Measurements from ENCODE around the gene JAKMIP3.

Gene JAKMIP3

DNA sequence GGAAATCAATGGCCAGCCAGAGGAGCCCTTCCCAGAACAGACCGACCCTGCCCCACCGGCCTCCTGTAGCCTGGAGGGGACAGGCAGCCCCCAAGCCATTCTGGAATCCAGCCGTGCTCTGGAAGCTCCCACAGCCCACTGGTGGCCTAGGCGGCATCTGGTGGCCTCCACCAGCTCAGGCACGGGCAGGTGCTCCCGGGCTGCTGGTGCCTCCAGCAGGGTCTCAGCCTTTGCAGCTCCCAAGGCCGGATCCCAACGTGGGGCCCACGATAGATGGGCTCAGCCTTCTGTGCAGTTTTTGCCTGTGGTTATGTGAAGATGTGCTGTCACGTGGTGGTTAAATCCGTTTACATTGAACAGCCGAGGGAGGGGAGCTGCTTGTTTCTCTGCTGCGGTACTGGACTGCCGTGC is 44.4 kb downstream of the JAKMIP3 start:
- Histone ChIP-seq H3K4me1 (ENCODE audit: control insufficient read depth in 2 of 2, insufficient read depth in 2 of 2, low read length in 2 of 2) (no peaks in the 10 kb centered on the region), H3K36me3 (ENCODE audit: control insufficient read depth in 2 of 2, insufficient read depth in 2 of 2, low read length in 2 of 2) (no peaks in the 10 kb centered on the region), H3K4me3 (ENCODE audit: low read length in 2 of 2) (no peak overlapping the region), H3K27me3 (ENCODE audit: control insufficient read depth in 2 of 2, insufficient read depth in 2 of 2, low read length in 2 of 2) (peaks cover 0 to 2% of the 10 kb centered on the region in 2 donors), H3K9ac (ENCODE audit: low read depth in 1 of 2, low read length in 2 of 2) (no peak overlapping the region), H3K9me3 (ENCODE audit: control insufficient read depth in 2 of 2, low read length in 2 of 2) (no peaks in the 10 kb centered on the region), H3K27ac (ENCODE audit: low read depth in 2 of 2, low read length in 2 of 2) (no peak overlapping the region)

DNA sequence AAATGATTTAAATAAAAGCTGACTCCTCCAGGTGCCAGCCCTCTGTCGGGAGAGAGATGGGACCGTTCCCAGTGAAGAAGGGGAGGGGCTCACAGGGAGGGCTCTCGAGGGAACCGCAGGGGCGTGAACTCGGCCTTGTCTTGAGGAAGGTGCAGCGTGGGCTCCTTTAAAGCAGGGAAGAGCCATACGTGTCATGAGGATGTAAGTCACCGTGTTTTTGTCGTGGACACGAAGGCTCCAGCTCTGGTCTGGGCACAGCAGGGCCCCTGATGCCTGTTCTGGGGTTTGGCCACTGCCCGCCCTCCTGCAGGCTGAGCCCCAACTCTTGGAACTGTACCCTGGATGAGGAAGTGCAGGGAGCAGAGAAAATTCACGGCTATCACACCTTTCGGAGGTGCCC is 45.0 kb downstream of the JAKMIP3 start:
- Histone ChIP-seq H3K27ac (ENCODE audit: low read depth in 2 of 2, low read length in 2 of 2) (no peak overlapping the region), H3K9ac (ENCODE audit: low read depth in 1 of 2, low read length in 2 of 2) (no peak overlapping the region), H3K36me3 (ENCODE audit: control insufficient read depth in 2 of 2, insufficient read depth in 2 of 2, low read length in 2 of 2) (no peaks in the 10 kb centered on the region), H3K9me3 (ENCODE audit: control insufficient read depth in 2 of 2, low read length in 2 of 2) (no peaks in the 10 kb centered on the region), H3K27me3 (ENCODE audit: control insufficient read depth in 2 of 2, insufficient read depth in 2 of 2, low read length in 2 of 2) (peaks cover 0 to 2% of the 10 kb centered on the region in 2 donors), H3K4me1 (ENCODE audit: control insufficient read depth in 2 of 2, insufficient read depth in 2 of 2, low read length in 2 of 2) (no peaks in the 10 kb centered on the region), H3K4me3 (ENCODE audit: low read length in 2 of 2) (no peak overlapping the region)

DNA sequence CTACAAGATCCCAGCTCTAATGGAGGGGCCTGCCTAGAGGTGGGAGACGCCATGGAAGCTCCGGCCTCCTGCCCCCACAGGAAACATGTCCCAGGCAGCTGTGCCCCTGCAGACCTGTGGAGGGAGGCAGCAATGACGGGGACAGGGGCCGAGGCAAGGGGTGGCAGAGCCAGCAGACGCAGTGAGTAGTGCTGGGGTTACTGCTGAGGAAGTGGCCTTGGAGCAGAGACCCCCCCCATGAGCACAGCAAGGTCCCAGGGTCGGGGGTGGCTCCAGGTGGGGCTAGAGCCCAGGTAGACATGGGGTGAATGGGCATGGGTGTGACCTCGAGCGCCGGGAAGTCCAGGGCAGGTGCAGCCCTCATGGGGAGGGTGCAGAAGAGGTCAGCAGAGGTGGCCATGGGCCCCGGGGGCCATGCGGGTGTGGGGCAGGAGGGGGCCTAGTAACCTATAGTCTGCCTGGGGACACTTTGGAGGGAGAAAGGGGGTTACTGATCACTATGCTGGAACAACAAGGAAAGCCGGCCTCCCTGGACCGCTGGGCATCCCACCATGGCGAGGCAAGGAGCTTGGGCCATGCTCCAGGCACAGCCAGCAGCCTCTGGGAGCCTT is 45.5 kb downstream of the JAKMIP3 start:
- Histone ChIP-seq H3K4me3 (ENCODE audit: low read length in 2 of 2) (no peak overlapping the region), H3K9me3 (ENCODE audit: control insufficient read depth in 2 of 2, low read length in 2 of 2) (no peaks in the 10 kb centered on the region), H3K4me1 (ENCODE audit: control insufficient read depth in 2 of 2, insufficient read depth in 2 of 2, low read length in 2 of 2) (no peaks in the 10 kb centered on the region), H3K9ac (ENCODE audit: low read depth in 1 of 2, low read length in 2 of 2) (no peak overlapping the region), H3K27me3 (ENCODE audit: control insufficient read depth in 2 of 2, insufficient read depth in 2 of 2, low read length in 2 of 2) (peaks cover 0 to 2% of the 10 kb centered on the region in 2 donors), H3K36me3 (ENCODE audit: control insufficient read depth in 2 of 2, insufficient read depth in 2 of 2, low read length in 2 of 2) (no peaks in the 10 kb centered on the region), H3K27ac (ENCODE audit: low read depth in 2 of 2, low read length in 2 of 2) (no peak overlapping the region)

- H3K9ac ChIP-seq (ENCODE audit: low read depth in 1 of 2, low read length in 2 of 2): no peak overlapping the region
- no peak overlapping the region for H3K27ac ChIP-seq (ENCODE audit: low read depth in 2 of 2, low read length in 2 of 2)
- H3K4me3 ChIP-seq (ENCODE audit: low read length in 2 of 2): no peak overlapping the region
- H3K27me3 ChIP-seq (ENCODE audit: control insufficient read depth in 2 of 2, insufficient read depth in 2 of 2, low read length in 2 of 2): peaks cover 0 to 2% of the 10 kb centered on the region in 2 donors
- H3K36me3 ChIP-seq (ENCODE audit: control insufficient read depth in 2 of 2, insufficient read depth in 2 of 2, low read length in 2 of 2): no peaks in the 10 kb centered on the region
- H3K4me1 ChIP-seq (ENCODE audit: control insufficient read depth in 2 of 2, insufficient read depth in 2 of 2, low read length in 2 of 2): no peaks in the 10 kb centered on the region
- no peaks in the 10 kb centered on the region for H3K9me3 ChIP-seq (ENCODE audit: control insufficient read depth in 2 of 2, low read length in 2 of 2)
These were observed 46.2 kb downstream of the JAKMIP3 start for GRCh38 chr10:132111871-132112341.

DNA sequence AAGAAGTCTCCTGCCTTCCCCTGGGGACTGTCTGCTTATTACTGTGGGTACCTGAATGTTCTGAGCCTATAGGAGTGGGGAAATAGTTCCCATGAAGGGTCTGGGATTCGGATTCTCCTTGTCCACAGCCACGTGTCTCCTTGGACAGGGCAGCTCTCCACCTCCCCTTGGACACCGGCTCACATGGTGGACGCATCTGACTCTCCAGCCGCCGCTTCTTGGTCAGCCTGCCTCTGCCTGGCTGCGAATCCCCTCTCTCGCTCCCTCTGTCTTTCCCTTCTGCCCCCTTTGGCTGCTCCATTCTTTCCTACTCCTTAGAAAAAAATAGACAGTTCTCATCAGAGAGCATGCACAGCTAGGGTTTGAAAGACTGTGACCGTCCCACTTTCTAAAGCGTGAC is 46.9 kb downstream of the JAKMIP3 start:
- no peaks in the 10 kb centered on the region for H3K4me1 ChIP-seq (ENCODE audit: control insufficient read depth in 2 of 2, insufficient read depth in 2 of 2, low read length in 2 of 2)
- H3K4me3 ChIP-seq (ENCODE audit: low read length in 2 of 2): no peak overlapping the region
- H3K27ac ChIP-seq (ENCODE audit: low read depth in 2 of 2, low read length in 2 of 2): no peak overlapping the region
- peaks cover 0 to 2% of the 10 kb centered on the region in 2 donors for H3K27me3 ChIP-seq (ENCODE audit: control insufficient read depth in 2 of 2, insufficient read depth in 2 of 2, low read length in 2 of 2)
- H3K9me3 ChIP-seq (ENCODE audit: control insufficient read depth in 2 of 2, low read length in 2 of 2): no peaks in the 10 kb centered on the region
- H3K9ac ChIP-seq (ENCODE audit: low read depth in 1 of 2, low read length in 2 of 2): no peak overlapping the region
- no peaks in the 10 kb centered on the region for H3K36me3 ChIP-seq (ENCODE audit: control insufficient read depth in 2 of 2, insufficient read depth in 2 of 2, low read length in 2 of 2)

DNA sequence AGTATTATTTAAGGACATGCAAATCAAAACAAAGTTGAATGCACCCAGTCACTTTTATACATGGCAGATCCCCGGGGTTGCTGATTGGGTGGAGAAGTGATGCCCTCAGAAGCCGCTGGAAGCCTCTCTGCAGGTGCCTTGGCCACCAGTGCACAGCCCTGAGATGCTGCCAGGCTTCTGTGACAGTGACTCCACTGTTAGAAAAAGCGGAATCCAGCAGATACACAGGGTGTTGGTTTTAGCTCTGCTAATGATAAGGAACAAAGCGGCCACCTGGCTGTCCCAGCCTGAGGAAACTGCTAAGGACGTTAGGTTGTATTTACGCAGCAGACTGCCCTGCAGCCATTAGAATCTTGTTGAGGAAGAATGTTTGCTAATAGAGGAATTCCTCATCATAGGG is 47.5 kb downstream of the JAKMIP3 start:
- no peak overlapping the region for H3K27ac ChIP-seq (ENCODE audit: low read depth in 2 of 2, low read length in 2 of 2)
- no peaks in the 10 kb centered on the region for H3K4me1 ChIP-seq (ENCODE audit: control insufficient read depth in 2 of 2, insufficient read depth in 2 of 2, low read length in 2 of 2)
- H3K9ac ChIP-seq (ENCODE audit: low read depth in 1 of 2, low read length in 2 of 2): no peak overlapping the region
- no peak overlapping the region for H3K4me3 ChIP-seq (ENCODE audit: low read length in 2 of 2)
- H3K27me3 ChIP-seq (ENCODE audit: control insufficient read depth in 2 of 2, insufficient read depth in 2 of 2, low read length in 2 of 2): peaks cover 0 to 2% of the 10 kb centered on the region in 2 donors
- H3K36me3 ChIP-seq (ENCODE audit: control insufficient read depth in 2 of 2, insufficient read depth in 2 of 2, low read length in 2 of 2): no peaks in the 10 kb centered on the region
- H3K9me3 ChIP-seq (ENCODE audit: control insufficient read depth in 2 of 2, low read length in 2 of 2): no peaks in the 10 kb centered on the region

DNA sequence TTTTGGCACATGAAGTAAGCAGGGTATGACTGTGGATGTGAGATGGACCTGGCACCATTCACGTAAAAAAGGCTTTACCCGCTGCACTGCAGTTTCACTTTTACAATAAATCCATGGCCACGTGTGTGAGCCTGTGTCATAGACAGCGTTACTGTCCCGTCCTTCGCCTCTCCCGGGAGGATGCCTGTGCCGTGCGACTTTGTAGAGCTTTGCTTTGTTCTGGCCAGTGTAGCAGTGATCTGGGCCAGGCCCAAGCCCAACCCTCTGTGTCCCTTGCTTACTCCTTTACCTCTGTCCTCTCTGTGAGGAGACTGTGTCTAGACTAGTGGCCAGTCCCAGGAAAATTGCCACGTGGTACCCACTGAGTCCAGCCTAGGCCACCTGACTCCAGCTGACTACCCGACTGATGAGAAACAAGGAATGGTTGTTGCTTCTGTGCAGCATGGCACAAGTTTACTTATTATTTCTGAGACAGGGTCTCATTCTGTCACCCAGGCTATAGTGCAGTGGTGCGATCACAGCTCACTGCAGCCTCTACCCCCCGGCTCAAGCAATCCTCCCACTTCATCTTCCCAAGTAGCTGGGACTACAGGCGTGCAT is 48.1 kb downstream of the JAKMIP3 start:
- Histone ChIP-seq H3K9ac (ENCODE audit: low read depth in 1 of 2, low read length in 2 of 2) (no peak overlapping the region), H3K27ac (ENCODE audit: low read depth in 2 of 2, low read length in 2 of 2) (no peak overlapping the region), H3K4me1 (ENCODE audit: control insufficient read depth in 2 of 2, insufficient read depth in 2 of 2, low read length in 2 of 2) (no peaks in the 10 kb centered on the region), H3K9me3 (ENCODE audit: control insufficient read depth in 2 of 2, low read length in 2 of 2) (no peaks in the 10 kb centered on the region), H3K36me3 (ENCODE audit: control insufficient read depth in 2 of 2, insufficient read depth in 2 of 2, low read length in 2 of 2) (no peaks in the 10 kb centered on the region), H3K27me3 (ENCODE audit: control insufficient read depth in 2 of 2, insufficient read depth in 2 of 2, low read length in 2 of 2) (peaks cover 0 to 2% of the 10 kb centered on the region in 2 donors), H3K4me3 (ENCODE audit: low read length in 2 of 2) (no peak overlapping the region)

GRCh38 chr10:132114953-132115520 is 49.3 kb downstream of the JAKMIP3 start:
- Histone ChIP-seq H3K27ac (ENCODE audit: low read depth in 2 of 2, low read length in 2 of 2) (no peak overlapping the region), H3K4me1 (ENCODE audit: control insufficient read depth in 2 of 2, insufficient read depth in 2 of 2, low read length in 2 of 2) (no peaks in the 10 kb centered on the region), H3K9me3 (ENCODE audit: control insufficient read depth in 2 of 2, low read length in 2 of 2) (no peaks in the 10 kb centered on the region), H3K36me3 (ENCODE audit: control insufficient read depth in 2 of 2, insufficient read depth in 2 of 2, low read length in 2 of 2) (no peaks in the 10 kb centered on the region), H3K9ac (ENCODE audit: low read depth in 1 of 2, low read length in 2 of 2) (no peak overlapping the region), H3K4me3 (ENCODE audit: low read length in 2 of 2) (no peak overlapping the region), H3K27me3 (ENCODE audit: control insufficient read depth in 2 of 2, insufficient read depth in 2 of 2, low read length in 2 of 2) (peaks cover 0 to 1% of the 10 kb centered on the region in 2 donors)

Measured in mucosa of rectum (tissue), 2 donors.